ENCODE data around the gene AUTS2.
"Not testable (repeated sequence)": the region's sequence is repeated elsewhere in the genome, so short reads cannot be mapped to it uniquely, and the experiment has no call there.

Gene AUTS2

DNA sequence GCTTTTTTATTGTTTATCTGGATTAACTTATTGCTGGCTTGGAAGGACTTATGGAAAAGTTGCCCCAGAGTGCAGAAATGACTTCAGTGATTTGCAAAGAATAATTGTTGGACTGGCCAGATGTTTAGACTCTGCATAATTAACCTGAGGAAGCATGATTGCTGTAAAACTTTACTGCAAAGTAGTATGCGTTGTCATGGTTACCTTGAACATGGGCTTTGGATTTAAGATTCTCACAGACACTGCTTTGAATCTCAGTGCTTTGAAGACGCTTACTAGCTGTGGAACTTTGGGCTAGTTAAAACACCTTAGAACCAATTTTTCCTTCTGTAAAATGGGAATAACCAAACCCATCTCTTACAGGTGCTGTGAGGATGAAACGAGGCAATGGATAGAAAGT is 1108.4 kb downstream of the AUTS2 start:
- DNase-seq (ENCODE audit: low read depth in 2 of 2): no peak

DNA sequence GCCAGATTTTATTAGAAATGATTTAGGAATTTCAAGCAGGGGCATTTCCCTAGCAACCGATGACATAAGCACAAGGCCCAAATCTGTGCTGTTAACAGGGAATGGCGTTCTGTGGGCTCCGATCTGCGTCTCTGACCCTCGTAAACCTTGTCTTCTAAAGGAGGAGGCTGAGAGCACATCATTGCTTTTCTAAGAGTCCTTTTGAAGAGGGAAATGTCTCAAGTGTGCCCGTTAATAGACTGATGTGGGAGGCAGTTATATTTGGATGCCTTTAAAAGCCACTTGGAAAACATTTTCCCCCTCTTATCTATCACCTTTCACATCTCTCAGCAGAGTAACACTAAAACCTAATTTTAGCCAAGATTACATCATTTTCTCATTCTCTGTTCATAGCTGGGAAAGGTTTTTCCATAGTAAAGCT is 1109.6 kb downstream of the AUTS2 start:
- no peak for DNase-seq (ENCODE audit: low read depth in 2 of 2)

DNA sequence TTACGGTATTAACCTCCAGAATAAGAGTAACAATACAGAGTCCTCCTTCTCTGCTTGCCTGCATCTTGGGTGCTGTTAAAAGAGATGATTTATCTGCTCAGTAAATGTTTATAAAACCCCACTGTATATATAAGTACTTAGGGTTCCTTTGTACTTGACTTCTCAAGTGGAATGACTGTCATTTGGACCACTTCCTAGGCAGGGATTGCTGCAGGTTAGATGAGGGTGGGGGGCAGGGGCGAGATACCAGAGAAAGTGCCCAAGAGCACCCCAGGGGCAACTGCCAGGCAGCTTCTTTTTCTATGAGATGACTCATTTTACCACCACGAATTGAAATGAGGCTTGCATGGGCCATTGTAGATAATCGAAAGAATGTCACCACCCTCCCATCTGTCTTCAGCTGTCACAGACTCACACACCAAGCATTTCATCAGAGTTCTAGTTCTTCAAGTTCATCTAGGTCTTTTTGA is 1111.8 kb downstream of the AUTS2 start:
- DNase-seq (ENCODE audit: low read depth in 2 of 2): no peak

DNA sequence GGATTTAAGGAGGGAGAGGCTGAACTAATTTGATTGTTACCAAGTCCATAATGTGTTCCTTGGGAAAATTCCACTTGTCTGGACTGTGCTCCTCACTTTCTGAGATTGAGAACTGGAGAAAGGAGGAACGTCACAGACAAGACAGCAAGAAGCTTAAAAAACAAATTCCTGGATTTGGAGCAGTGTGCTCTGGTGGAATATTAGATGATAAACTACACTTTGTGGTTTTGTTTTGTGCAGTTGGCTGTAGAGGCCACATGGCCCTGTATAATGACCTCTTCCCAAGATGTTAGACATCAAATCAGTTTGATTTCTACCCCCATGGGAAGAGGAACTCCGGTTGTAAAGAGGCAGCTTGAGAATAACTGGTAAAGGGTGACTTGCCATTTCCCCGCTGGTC is 1112.4 kb downstream of the AUTS2 start:
- DNase-seq (ENCODE audit: low read depth in 2 of 2): no peak

DNA sequence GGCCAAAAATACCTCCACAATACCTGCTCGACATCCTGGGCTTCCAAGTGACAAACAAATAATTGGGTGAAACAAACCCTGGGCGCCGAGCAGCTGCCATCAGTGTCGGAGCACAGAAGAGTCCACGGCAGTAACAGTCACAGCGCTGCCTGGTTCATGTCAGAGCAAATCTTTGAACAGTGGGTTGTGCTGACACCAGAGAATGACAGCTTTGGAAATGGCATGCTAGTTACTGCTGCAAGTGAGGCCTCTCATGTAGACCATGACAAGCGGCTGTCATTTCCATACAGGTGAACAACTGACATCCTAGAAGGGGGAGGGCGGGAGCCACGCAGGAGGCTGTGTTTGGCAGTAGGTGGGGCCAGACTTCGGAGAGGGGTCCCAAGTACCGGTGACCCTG is 1113.2 kb downstream of the AUTS2 start:
- no peak for DNase-seq (ENCODE audit: low read depth in 2 of 2)

DNA sequence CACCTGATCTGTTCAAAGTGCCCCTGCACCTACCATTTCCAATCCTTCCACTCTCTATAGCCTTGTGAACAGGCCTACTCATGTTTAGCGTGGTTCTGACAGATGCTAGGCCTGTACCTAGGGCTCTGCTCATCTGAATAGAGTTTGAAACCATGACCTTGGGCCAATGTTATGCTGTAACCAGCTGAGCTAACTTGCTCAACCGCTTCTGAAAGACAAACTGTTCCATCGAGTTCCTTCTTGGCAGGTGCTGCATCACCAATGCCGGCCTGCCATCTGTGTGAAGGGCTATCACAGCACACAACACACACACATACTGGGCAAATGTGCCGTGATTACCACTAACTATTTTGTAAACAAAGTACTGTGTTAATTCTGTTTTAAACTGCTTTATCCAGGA is 1114.7 kb downstream of the AUTS2 start:
- DNase-seq (ENCODE audit: low read depth in 2 of 2): no peak

DNA sequence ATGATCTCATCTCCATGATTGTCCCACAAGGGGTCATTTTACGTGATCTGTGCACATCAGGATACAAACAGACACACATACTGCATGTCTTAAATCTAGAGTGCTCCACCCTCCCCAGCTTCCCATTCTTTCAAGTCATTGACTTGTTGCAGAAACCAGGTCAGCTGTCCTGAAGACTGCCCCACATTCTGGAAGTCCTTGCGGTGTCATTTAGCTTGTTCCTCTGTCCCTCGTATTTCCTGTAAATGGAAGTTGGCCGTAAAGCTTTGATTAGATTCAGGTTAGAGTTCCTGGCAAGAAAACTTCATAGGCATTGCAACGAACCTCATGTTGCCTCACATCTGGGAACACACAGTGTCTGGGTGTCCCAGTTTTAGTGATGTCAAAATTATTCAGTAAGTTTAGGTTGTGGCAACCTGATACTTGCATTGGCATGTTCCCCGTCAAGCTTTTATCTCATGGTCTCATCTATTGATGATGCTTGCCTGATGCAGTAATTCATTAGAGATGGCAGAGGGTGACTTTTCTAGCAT is 1116.3 kb downstream of the AUTS2 start:
- no peak for DNase-seq (ENCODE audit: low read depth in 2 of 2)

DNA sequence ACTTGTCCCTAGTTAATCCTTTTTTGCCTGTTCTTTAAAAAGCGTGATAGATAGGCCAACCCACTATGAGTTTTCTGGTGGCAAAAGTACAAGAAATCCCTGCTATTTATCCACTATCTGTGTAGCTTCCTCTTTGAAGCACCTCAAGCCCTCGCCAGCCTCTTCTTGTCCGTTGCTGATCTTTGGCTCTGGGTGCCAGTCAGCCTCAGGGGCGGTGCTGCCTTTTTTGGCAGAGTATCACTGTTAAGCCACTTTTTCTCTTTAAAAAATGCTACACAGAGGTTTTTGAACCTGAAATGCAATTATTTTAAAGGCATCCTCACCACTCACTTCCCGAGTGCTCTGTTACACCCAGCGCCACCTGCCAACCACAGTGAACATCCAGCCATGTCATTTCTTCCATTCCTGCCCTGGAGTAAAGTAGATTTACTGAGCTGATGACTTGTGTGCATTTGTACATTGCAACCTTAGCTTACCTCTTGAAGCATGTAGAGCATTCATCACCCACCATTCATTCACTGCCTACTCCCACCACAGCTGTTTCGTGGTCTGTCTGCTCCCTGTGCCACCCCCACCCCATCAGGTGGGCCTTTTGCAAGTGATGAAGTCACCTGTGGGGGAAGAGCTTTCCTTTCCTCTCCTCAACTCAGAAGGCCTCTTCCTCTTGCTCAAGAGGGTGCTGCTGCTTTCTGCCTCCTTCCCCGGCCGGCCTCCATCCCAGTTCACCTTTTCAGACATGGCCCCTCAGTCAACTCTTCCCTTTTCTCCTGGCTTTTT is 1119.5 kb downstream of the AUTS2 start:
- DNase-seq (ENCODE audit: low read depth in 2 of 2): no peak

DNA sequence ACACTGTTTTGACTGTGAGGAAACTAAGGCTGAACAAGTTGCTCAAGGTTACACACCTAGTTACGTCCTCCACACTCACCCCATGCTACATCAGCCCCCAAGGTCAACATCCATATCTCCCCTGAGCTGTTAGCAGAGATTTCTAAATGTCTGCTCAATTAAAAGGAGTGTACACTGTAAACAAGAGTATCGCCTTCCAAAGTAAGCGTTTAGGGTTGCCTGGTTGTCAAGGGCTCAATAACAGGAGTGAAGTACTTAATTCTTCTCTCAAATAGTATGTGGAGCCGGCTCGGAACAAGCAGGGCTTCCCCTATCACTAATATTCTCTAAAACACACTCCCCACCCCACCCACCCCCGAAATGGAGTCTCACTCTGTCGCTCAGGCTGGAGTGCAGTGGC is 1120.8 kb downstream of the AUTS2 start:
- DNase-seq (ENCODE audit: low read depth in 2 of 2): no peak

DNA sequence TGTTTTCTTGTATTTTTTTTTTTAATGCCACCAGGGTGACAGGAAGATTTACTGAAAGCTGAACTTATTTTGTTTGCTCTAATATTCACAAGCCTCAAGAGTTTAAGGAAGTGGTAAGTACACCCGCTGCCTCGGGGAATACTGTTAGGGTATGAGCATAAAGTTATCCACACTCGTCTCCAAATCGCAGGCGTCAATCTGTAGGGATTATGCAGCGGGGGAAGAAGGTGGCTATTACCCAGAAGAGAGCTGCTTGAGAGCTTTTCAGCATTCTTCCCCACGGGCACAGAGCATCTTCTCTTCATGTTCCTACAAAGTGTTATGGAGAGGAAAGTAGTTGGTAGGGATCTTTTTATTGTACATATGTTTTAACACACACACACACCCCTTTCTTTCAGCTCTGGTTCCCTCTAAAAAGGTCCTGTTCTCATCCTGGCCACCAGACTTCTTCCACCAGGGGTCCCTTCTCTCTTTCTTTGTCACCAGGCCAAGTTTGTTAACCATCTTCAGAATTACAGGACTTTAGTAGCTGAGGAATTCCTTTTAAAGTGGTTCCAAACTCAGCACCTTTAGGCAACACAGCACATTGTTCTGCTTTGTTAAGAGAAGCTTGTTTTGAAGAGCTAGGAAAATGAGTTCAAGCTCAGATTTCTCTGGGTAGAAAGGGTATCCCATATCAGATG is 1122.1 kb downstream of the AUTS2 start:
- DNase-seq (ENCODE audit: low read depth in 2 of 2): no peak

DNA sequence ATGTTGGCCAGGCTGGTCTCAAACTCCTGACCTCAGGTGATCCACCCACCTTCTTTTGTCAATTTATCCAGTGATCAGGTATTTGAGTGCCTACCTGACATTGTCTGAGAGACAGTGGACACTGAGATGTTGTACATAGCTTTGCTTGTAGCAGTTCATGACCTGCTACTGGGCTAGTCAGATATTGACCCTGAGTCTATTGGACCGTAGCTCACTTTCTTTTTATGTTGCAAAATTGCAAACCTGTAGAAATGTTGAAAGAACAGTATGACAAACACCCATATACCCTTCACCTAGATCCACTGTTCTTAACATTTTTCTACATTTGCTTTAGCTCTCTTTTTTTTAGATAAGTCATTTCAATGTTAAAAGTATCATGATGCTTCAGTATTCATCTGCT is 1123.2 kb downstream of the AUTS2 start:
- no peak for DNase-seq (ENCODE audit: low read depth in 2 of 2)

DNA sequence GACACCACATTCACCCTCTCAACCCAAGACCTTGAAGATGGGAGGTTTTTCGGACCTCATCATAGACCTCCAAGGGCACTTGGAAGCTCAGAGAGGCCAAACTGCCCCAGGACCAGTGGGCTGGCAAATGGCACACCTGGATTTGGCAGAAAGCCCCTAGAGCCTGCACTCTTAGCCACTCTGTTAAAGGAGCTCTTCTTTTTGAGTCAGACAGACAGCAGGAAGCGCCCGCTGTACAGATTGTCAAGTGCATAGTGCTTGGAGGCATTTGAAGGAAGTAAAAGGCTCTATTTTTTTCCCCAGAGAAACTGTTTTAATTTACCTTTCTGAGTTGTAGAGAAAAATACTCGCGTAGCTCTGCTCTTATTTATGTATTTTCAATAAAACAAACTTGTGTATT is 1125.1 kb downstream of the AUTS2 start:
- DNase-seq (ENCODE audit: low read depth in 2 of 2): no peak

DNA sequence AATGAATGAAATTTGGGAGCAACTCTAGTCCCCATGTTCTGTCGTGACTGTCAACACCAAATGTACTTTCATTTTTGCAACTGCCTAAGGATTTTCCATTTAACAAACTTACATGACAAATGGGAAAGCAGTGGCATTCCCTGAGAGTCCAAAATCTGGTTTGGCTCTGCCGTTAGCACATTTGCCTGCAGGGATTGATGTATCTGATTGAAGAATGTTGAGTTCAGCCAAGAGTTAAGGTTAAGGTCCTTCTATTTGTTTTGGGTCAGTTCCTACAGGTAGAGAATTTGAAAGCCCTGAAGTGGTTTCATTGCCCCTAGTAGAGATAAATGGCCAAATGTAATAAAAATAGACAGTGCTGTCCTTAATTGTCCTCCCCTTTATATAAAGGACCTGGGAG is 1127.2 kb downstream of the AUTS2 start:
- no peak for DNase-seq (ENCODE audit: low read depth in 2 of 2)

DNA sequence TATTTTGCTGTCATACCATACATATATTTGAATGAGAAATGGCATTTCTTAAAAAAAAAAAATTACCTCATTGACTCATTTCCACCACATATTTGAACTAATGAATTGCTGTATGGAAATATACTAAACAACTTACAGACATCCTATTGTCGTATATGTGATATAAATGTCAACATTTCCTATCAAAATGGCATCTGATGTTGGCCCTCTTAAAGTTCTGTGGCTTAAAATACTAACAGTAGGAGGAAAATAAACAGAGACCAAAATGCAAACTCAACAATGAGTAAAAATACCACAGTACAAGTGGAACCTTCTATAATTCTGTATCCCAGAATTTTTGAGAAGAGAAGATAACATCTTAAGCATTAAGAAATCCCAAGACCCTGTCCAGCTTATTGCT is 1128.0 kb downstream of the AUTS2 start:
- no peak for DNase-seq (ENCODE audit: low read depth in 2 of 2)

DNA sequence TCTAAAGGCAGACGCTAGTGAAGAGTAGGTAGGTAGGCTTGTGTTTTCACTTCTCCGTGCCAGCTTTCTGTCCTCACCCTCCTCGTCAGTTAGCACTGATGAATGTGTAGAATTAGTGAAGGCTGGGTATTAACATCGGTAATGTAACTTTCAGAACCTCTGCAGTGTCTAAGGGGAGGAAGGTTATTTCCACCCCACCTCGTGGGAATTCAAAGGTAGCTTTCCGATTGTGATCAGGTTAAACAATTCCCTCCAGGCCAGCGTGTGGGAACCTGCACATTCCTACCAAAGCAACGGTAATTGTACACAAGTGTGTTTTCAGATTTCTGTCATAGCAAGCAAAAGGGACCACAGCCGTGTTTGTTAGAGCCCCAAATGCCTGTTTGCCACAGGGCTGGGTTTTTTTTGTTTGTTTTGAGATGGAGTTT is 1128.7 kb downstream of the AUTS2 start:
- no peak for DNase-seq (ENCODE audit: low read depth in 2 of 2)

DNA sequence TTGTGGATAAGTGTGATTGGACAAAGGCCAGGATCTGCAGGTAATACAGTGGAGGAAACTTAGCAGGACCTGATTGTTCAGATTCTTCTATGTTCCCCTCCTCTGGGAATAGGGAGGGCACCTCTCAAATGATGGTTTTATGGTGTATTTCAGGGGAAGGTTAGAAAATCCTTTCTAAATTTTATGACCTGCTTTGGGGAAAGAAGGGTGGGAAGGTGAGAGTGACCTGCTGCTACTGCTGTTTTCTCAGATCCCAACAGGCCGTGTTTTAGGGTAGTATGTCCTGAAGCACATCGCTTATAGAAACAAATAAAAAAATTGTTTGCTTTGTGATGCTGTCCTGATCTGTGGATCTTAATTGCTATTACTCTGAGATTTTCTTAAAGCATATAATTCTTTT is 1129.6 kb downstream of the AUTS2 start:
- no peak for DNase-seq (ENCODE audit: low read depth in 2 of 2)

DNA sequence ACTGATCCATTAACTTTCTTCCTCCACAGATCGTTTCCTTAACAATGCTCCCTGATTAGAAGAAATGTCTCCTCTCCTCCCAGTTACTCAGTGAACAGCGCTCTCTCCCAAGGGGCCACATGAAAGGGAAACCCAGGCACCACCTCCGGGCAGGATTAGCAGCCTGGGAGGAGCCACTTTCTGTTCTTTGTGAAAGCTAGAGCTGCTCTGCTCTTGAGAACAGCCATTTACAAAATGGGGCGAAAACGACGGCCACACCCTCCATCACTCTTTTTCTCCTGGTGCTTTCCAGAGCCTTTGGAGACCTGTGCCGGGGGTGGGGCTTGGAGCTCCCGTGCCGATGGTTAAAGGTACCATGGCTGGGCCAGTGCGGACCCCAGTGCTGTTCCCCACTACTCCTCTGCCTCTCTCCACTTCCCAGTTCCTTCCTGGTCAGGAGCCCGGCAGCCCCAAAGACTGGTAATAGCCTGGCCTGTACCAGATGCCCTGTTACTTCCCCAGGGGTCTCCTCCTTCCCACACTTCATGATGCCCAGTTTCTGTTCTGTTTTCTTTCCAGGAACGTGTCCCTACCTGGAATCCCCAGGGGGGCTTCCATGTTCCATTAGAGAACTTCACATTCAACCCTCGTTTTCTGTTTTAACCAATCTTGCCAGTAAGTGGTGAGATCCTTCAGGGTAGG is 1130.7 kb downstream of the AUTS2 start:
- DNase-seq (ENCODE audit: low read depth in 2 of 2): no peak

DNA sequence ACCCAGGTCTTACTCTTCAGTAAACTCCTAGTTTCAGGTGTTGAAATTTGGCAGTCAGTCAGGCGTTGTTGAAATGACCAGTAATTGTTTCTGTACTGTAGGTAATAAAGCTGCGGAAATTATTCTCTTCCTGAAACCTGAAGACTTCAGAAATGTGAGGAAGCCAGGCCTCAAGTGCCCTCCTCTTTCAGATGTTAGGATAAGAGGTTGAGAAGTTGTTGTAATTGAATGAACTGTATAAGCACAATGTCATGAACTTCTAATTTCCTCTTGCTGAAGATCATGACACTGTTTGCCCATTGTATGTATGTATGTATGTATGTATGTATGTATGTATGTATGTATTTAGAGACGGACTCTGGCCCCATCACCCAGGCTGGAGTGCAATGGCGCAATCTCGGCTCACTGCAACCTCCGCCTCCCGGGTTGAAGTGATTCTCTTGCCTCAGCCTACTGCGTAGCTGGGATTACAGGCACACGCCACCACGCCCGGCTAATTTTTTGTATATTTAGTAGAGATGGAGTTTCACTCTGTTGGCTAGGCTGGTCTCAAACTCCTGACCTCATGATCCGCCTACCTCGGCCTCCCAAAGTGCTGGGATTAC is 1131.4 kb downstream of the AUTS2 start:
- not testable (repeated sequence) for DNase-seq (ENCODE audit: low read depth in 2 of 2)

DNA sequence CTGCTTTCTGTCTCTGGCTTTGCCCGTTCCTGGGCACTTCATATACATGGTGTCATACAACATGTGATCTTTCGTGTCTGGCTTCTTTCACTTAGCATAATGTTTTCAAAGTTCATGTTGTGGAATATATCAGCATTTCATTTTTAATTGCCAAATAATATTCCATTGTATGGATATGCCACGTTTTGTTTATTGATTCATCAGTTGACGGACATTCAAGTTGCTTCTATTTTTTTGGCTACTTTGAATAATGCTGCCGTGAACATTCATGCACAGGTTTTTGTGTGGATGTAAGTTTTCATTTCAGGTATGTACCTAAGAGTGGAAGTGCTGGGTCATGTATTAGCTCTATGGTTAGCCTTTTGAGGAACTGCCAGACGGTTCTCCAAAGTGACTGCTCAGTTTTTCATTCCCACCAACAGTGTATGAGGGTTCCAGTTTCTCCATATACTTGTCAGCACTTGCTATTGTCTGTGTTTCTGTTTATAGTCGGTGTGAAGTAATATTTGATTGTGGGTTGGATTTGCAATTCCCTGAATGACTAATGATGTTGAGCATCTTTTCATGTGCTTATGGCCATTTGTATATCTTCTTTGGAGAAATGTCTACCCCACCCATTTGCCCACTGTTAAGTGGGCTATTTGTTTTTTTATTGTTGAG is 1132.3 kb downstream of the AUTS2 start:
- no peak for DNase-seq (ENCODE audit: low read depth in 2 of 2)

DNA sequence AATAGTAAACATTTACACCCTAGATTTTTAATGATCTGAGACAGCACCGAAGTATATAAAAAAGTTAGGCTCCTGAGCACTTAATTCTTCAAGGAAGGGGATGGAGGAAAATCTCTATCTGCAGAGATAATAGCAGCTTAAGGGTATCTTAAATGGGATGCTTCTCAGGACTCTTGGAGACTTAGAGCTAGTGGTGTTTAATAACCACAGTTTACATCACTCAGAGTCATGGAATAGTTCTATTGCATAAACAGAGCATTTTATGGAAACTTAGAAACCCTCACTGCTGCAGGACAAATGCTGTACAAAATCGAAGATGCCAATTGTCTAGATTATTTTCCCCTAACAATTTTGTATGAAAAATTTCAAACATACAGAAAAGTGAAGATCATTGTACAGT is 1134.8 kb downstream of the AUTS2 start:
- DNase-seq (ENCODE audit: low read depth in 2 of 2): no peak

DNA sequence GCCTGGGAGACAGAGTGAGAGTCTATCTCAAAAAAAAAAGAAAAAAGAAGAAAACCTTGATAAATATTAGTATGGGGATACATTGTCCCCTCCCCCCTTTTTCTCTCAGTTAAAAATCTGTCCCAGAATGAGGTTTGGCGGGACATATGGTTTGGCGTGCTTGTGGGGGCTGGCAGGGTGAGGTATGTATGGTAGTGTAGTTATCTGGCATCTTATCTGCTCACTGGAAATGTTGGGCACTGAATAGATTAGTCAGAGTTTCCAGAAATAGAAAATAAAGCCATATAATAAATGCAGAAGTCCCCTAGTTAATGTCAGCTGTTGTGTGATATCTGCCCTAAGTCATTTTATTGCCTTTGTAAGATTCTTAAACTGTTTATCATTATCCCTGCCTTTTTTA is 1136.1 kb downstream of the AUTS2 start:
- DNase-seq (ENCODE audit: low read depth in 2 of 2): no peak

DNA sequence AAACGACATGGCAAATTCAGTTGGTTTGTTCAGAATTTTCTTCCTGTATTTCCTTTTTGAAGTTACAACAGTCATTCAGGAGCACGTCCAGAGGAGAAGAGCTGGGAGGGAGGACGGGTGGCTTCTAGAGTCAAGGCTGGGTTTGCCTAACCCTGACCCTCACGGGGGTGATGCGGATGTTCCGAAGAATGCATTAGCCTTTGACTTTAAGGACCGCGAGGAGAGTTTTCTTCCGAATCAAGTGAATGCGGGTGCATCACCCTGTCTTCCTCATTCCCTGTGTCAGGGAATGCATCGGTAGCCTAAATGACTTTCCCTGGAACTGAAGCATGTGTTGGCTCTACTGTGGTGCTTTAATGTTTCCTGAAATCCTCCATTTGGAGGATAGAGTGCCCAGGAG is 1137.0 kb downstream of the AUTS2 start:
- DNase-seq (ENCODE audit: low read depth in 2 of 2): no peak

Measured in activated CD8-positive, alpha-beta memory T cell treated with anti-CD3 and anti-CD28 coated beads for 4 hours (primary cell).